ENCODE results near the gene CAPZB.
"Not testable (repeated sequence)": the region's sequence is repeated elsewhere in the genome, so short reads cannot be mapped to it uniquely, and the experiment has no call there.

Gene CAPZB

GRCh38 chr1:19497443-19497842 lies 12.1 kb upstream of the CAPZB start:
- DNase-seq (ENCODE audit: low read depth in 2 of 2): not testable (repeated sequence)

GRCh38 chr1:19496527-19496874 lies 11.2 kb upstream of the CAPZB start:
- no peak for DNase-seq (ENCODE audit: low read depth in 2 of 2)

- no peak for DNase-seq (ENCODE audit: low read depth in 2 of 2)
Observed at GRCh38 chr1:19495799-19496526, 10.6 kb upstream of the CAPZB start.

GRCh38 chr1:19495000-19495656 lies 9.8 kb upstream of the CAPZB start:
- DNase-seq (ENCODE audit: low read depth in 2 of 2): no peak

GRCh38 chr1:19493547-19493946 lies 8.2 kb upstream of the CAPZB start:
- no peak for DNase-seq (ENCODE audit: low read depth in 2 of 2)

GRCh38 chr1:19489996-19490395 lies 4.7 kb upstream of the CAPZB start:
- DNase-seq (ENCODE audit: low read depth in 2 of 2): no peak

GRCh38 chr1:19488136-19488535 lies 2.8 kb upstream of the CAPZB start:
- DNase-seq (ENCODE audit: low read depth in 2 of 2): no peak

- DNase-seq (ENCODE audit: low read depth in 2 of 2): no peak
Observed at GRCh38 chr1:19484798-19485361, 459 bp downstream of the CAPZB start.

GRCh38 chr1:19484338-19484797 lies 971 bp downstream of the CAPZB start:
- DNase-seq (ENCODE audit: low read depth in 2 of 2): no peak

GRCh38 chr1:19483691-19484090 lies 1.6 kb downstream of the CAPZB start:
- no peak for DNase-seq (ENCODE audit: low read depth in 2 of 2)

- no peak for DNase-seq (ENCODE audit: low read depth in 2 of 2)
Observed at GRCh38 chr1:19483261-19483660, 2.1 kb downstream of the CAPZB start.

- no peak for DNase-seq (ENCODE audit: low read depth in 2 of 2)
Observed at GRCh38 chr1:19481826-19482398, 3.4 kb downstream of the CAPZB start.

- DNase-seq (ENCODE audit: low read depth in 2 of 2): no peak
Observed at GRCh38 chr1:19480282-19480681, 5.1 kb downstream of the CAPZB start.

GRCh38 chr1:19479351-19480120 lies 5.8 kb downstream of the CAPZB start:
- no peak for DNase-seq (ENCODE audit: low read depth in 2 of 2)

- no peak for DNase-seq (ENCODE audit: low read depth in 2 of 2)
Observed at GRCh38 chr1:19478322-19478721, 7.0 kb downstream of the CAPZB start.

GRCh38 chr1:19477284-19478249 lies 7.8 kb downstream of the CAPZB start:
- DNase-seq (ENCODE audit: low read depth in 2 of 2): no peak

- no peak for DNase-seq (ENCODE audit: low read depth in 2 of 2)
Observed at GRCh38 chr1:19476450-19477190, 8.7 kb downstream of the CAPZB start.

- no peak for DNase-seq (ENCODE audit: low read depth in 2 of 2)
Observed at GRCh38 chr1:19475296-19475695, 10.0 kb downstream of the CAPZB start.

- no peak for DNase-seq (ENCODE audit: low read depth in 2 of 2)
Observed at GRCh38 chr1:19472174-19472573, 13.2 kb downstream of the CAPZB start.

- DNase-seq (ENCODE audit: low read depth in 2 of 2): no peak
Observed at GRCh38 chr1:19469004-19469403, 16.3 kb downstream of the CAPZB start.

All from stimulated activated CD4-positive, alpha-beta T cell treated with anti-CD3 and anti-CD28 coated beads, Interleukin-1b, Interleukin-23, amount 100 ng/mL, for 1 hour (primary cell).